Measurements from ENCODE around the gene SCN4B. TPM values are rescaled to one million over a fixed set of nuclear protein-coding genes. Genes with fewer than 3 reads are reported as not detected.

SCN4B gene
- total RNA-seq, 4 donors from 2014 or later, result 1.8 to 7.3 (median 2.5) TPM

DNA sequence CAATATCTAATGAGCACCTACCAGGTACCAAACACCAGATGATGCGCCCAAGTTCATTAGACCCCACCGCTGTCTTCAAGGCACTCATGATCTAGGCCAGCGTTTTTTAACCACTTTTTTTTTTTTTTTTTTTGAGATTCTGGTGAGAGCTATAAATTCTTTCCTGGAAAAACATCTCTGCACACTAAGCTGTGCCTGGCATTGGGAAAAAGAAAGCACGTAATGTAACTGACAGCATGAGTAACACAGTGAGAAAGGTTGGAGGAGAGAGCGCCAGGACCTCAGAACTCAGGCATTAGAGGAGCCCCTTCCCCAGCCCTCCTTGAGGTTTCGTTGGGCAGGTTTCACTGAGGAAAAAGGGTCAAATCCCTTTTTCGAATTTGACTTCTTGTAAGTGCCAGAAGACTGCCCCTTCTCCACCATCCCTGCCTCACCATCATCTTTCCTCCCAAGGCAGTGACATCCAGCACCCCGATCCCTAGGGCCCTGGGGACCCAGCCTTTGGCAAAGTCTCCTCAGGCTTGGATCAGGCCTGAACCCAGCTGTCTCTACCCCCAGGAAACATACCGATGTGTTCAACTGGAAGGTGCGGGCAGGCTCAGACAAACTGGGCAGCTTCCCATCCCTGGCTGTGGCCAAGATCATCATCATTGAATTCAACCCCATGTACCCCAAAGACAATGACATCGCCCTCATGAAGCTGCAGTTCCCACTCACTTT is 39.8 kb downstream of the SCN4B start:
- intact Hi-C loops (cut with DNase I; ENCODE audit: low total_unique reads), result no loop called here
- DNase-seq, result no peak
- no peaks in the 10 kb centered on the region for H3K4me1 ChIP-seq
- no peaks in the 10 kb centered on the region for H3K9me3 ChIP-seq
- no peak overlapping the region for H3K4me3 ChIP-seq
- TF ChIP-seq POLR2A (IDR thresholded peaks at IDR 0.05), result no peak
- no peaks in the 10 kb centered on the region for H3K27me3 ChIP-seq
- no peaks in the 10 kb centered on the region for H3K36me3 ChIP-seq
- no peak overlapping the region for H3K27ac ChIP-seq

DNA sequence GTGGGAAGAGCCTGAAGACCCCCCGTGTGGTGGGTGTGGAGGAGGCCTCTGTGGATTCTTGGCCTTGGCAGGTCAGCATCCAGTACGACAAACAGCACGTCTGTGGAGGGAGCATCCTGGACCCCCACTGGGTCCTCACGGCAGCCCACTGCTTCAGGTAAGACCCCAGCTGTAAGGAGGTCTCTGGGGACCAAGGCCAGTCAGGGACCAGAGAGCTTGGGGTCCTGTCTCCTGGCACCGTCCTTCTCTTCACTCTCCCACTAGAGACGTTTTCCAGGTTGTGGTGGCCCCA is 40.9 kb downstream of the SCN4B start:
- TF ChIP-seq, protein P1, sequence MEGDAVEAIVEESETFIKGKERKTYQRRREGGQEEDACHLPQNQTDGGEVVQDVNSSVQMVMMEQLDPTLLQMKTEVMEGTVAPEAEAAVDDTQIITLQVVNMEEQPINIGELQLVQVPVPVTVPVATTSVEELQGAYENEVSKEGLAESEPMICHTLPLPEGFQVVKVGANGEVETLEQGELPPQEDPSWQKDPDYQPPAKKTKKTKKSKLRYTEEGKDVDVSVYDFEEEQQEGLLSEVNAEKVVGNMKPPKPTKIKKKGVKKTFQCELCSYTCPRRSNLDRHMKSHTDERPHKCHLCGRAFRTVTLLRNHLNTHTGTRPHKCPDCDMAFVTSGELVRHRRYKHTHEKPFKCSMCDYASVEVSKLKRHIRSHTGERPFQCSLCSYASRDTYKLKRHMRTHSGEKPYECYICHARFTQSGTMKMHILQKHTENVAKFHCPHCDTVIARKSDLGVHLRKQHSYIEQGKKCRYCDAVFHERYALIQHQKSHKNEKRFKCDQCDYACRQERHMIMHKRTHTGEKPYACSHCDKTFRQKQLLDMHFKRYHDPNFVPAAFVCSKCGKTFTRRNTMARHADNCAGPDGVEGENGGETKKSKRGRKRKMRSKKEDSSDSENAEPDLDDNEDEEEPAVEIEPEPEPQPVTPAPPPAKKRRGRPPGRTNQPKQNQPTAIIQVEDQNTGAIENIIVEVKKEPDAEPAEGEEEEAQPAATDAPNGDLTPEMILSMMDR (IDR thresholded peaks at IDR 0.05), result no peak
- no peak for TF ChIP-seq POLR2A (IDR thresholded peaks at IDR 0.05)

DNA sequence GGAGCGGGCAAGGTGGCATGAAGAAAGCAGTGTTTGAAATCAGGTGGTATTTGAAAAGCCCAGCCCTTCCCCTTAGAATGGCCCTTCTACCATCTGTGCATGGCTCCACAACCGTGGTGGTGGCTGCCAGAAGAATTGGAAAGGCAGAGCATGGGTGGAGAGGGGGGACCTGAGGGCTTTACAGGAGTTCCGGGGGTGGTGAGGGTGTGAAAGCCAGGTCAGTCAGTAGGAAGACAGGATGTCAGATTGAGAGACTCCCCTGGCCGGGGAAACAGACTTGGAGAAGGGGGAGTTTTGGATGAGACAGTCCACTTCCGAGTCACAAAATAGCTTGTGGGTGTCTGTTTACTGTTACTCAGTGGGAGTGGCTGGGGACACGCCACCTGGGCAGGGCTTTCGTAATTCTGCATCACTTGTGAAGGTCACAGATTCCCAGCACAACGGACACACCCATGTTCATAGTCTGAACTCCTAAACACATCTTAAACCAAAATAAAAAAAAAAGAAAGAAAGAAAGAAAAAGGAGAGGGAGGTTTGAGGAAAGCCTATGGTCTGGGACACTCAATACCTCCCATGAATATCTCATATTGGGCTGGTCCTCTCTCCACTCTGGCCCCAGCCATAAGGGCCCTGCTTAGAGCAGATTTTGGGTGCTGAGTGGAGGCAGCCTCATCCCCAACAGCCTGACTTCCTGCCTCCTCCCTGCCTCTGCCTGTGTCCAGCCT is 41.4 kb downstream of the SCN4B start:
- no peaks in the 10 kb centered on the region for H3K9me3 ChIP-seq
- TF ChIP-seq POLR2A (IDR thresholded peaks at IDR 0.05), result no peak
- TF ChIP-seq, protein P1 (IDR thresholded peaks at IDR 0.05), result no peak
- no peaks in the 10 kb centered on the region for H3K4me1 ChIP-seq
- H3K36me3 ChIP-seq, result no peaks in the 10 kb centered on the region
- H3K27ac ChIP-seq, result no peak overlapping the region
- DNase-seq, result no peak
- no peak overlapping the region for H3K4me3 ChIP-seq
- intact Hi-C loops (cut with DNase I; ENCODE audit: low total_unique reads), result no loop called here
- no peaks in the 10 kb centered on the region for H3K27me3 ChIP-seq

More for the DNA sequence above, 40.9 kb downstream of the SCN4B start:
- H3K36me3 ChIP-seq, result no peaks in the 10 kb centered on the region
- intact Hi-C loops (cut with DNase I; ENCODE audit: low total_unique reads), result no loop called here
- no peaks in the 10 kb centered on the region for H3K4me1 ChIP-seq
- H3K27ac ChIP-seq, result no peak overlapping the region
- H3K4me3 ChIP-seq, result no peak overlapping the region
- no peak for DNase-seq
- H3K9me3 ChIP-seq, result no peaks in the 10 kb centered on the region
- no peaks in the 10 kb centered on the region for H3K27me3 ChIP-seq

DNA sequence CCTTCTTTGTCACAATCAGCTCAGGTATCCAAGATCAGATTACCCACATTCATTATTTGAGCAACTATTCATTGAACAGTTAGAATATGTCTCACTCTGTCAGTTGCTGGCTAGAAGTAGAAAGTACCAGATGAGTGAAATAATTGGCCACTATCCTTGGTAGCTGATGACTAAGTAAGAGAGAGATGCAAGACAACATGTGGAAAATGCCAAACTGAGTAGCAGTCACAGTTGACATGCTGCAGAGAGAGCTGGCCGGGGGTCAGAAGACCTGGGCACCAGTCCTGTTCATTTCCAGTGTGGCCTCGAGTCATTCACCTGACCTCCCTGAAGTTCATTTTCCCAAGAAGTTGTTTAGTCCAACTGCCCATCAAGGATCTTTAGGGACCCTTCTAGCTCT is 43.4 kb downstream of the SCN4B start:
- no peaks in the 10 kb centered on the region for H3K4me1 ChIP-seq
- H3K36me3 ChIP-seq, result no peaks in the 10 kb centered on the region
- H3K27me3 ChIP-seq, result no peaks in the 10 kb centered on the region
- TF ChIP-seq POLR2A (IDR thresholded peaks at IDR 0.05), result no peak
- TF ChIP-seq, protein P1 (IDR thresholded peaks at IDR 0.05), result no peak
- no peak for DNase-seq
- no peak overlapping the region for H3K27ac ChIP-seq
- no peaks in the 10 kb centered on the region for H3K9me3 ChIP-seq
- intact Hi-C loops (cut with DNase I; ENCODE audit: low total_unique reads), result no loop called here
- H3K4me3 ChIP-seq, result no peak overlapping the region

DNA sequence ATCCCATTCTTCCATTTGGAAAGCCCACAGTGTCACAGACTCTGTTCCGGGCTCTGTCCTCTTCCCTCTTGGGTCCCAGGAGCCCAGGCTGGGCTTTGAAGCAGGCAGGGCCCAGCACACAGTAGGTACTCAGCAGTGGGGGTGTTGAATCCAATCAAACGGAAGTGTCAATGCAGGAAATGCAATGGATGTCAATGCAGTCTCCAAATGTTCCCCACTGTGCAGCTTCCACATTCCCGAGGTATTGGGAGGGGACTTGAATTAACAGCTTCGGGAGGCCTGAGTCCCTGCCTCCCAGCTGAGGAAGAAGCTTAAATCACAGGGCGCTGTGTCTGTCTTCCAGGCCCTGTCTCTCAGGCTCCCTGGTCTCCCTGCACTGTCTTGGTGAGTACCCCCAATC is 44.1 kb downstream of the SCN4B start:
- Histone ChIP-seq H3K36me3 (no peaks in the 10 kb centered on the region), H3K27me3 (no peaks in the 10 kb centered on the region), H3K4me3 (no peak overlapping the region), H3K27ac (no peak overlapping the region), H3K9me3 (no peaks in the 10 kb centered on the region), H3K4me1 (no peaks in the 10 kb centered on the region)
- intact Hi-C loops (cut with DNase I; ENCODE audit: low total_unique reads), result no loop called here
- no peak for DNase-seq
- no peak for TF ChIP-seq POLR2A (IDR thresholded peaks at IDR 0.05)
- TF ChIP-seq, protein P1 (IDR thresholded peaks at IDR 0.05), result no peak
